OCI-LY1 (cell line): Measurements from ENCODE around the gene TUBA4B.

ENCODE experiments used
- H2AFZ ChIP-seq: fragments of 200-600 bp; sonication (generic), shearing (Covaris generic); 2 replicates; pipeline ENCODE4 v1.6.0; 2014; ENCODE audit warnings: antibody characterized with exemption, mild to moderate bottlenecking, low read length
- H3F3A ChIP-seq: fragments of 200-600 bp; sonication (generic), shearing (Covaris generic); 2 replicates; pipeline ENCODE4 v1.6.0; 2014; ENCODE audit warnings: mild to moderate bottlenecking, antibody characterized with exemption, low read length, moderate library complexity; ENCODE audit not compliant: insufficient read depth
- H3K27ac ChIP-seq: fragments of 200-600 bp; sonication (generic); 2 replicates; pipeline ENCODE4 v1.5.1; 2014; ENCODE audit warnings: low read length, mixed run types, mild to moderate bottlenecking, low read depth; ENCODE audit not compliant: poor library complexity, severe bottlenecking
- H3K27me3 ChIP-seq: fragments of 200-600 bp; sonication (generic); 2 replicates; pipeline ENCODE4 v1.6.0; 2014; ENCODE audit warnings: antibody characterized with exemption, mild to moderate bottlenecking, low read length, moderate library complexity; ENCODE audit not compliant: insufficient read depth
- H3K36me3 ChIP-seq: fragments of 200-600 bp; sonication (generic); 2 replicates; pipeline ENCODE4 v1.6.1; 2014; ENCODE audit warnings: mild to moderate bottlenecking, antibody characterized with exemption, low read length, moderate library complexity, mixed read lengths; ENCODE audit not compliant: insufficient read depth
- H3K4me1 ChIP-seq: fragments of 200-600 bp; sonication (generic); 2 replicates; pipeline ENCODE4 v1.5.1; 2014; ENCODE audit warnings: mild to moderate bottlenecking, low read length, moderate library complexity; ENCODE audit not compliant: insufficient read depth, severe bottlenecking
- H3K4me2 ChIP-seq: fragments of 200-600 bp; sonication (generic), shearing (Covaris generic); 2 replicates; pipeline ENCODE4 v1.6.1; 2014; ENCODE audit warnings: low read length
- H3K4me3 ChIP-seq: fragments of 200-600 bp; sonication (generic); 2 replicates; pipeline ENCODE4 v1.5.1; 2014; ENCODE audit warnings: low read length, low read depth, mild to moderate bottlenecking, mixed read lengths; ENCODE audit not compliant: poor library complexity, severe bottlenecking
- H3K79me2 ChIP-seq: fragments of 200-600 bp; shearing (Covaris generic); 2 replicates; pipeline ENCODE4 v1.6.1; 2016; ENCODE audit warnings: mixed run types, low read length, mixed read lengths; ENCODE audit not compliant: insufficient read depth
- H3K9ac ChIP-seq: fragments of 200-600 bp; sonication (generic), shearing (Covaris generic); 2 replicates; pipeline ENCODE4 v1.6.1; 2014; ENCODE audit warnings: mild to moderate bottlenecking, low read length, mixed read lengths
- H3K9me2 ChIP-seq: fragments of 200-600 bp; sonication (generic), shearing (Covaris generic); 2 replicates; pipeline ENCODE4 v1.6.1; 2014; ENCODE audit warnings: low read depth, mild to moderate bottlenecking, low read length, mixed read lengths
- H3K9me3 ChIP-seq: fragments of 200-600 bp; shearing (Covaris generic); 2 replicates; pipeline ENCODE4 v1.6.1; 2014; ENCODE audit warnings: low read length, mixed read lengths
- H4K20me1 ChIP-seq: fragments of 200-600 bp; sonication (generic), shearing (Covaris generic); 2 replicates; pipeline ENCODE4 v1.6.0; 2016; ENCODE audit warnings: mild to moderate bottlenecking, low read length; ENCODE audit not compliant: insufficient read depth
- EZH2 ChIP-seq: fragments of 200-600 bp; sonication (generic), shearing (Covaris generic); IDR thresholded peaks from 2 replicates; pipeline ENCODE4 v1.8.0; 2017; ENCODE audit warnings: borderline replicate concordance, mixed run types, mild to moderate bottlenecking, antibody characterized with exemption, low read length, moderate library complexity, mixed read lengths
- TF ChIP-seq, protein P1 (sequence below): fragments of 200-600 bp; sonication (generic), shearing (Covaris generic); IDR thresholded peaks from 2 replicates; pipeline ENCODE4 v1.5.1; 2017; ENCODE audit warnings: mild to moderate bottlenecking, antibody characterized with exemption, low read length, moderate library complexity, mixed read lengths

The TUBA4B gene

DNA sequence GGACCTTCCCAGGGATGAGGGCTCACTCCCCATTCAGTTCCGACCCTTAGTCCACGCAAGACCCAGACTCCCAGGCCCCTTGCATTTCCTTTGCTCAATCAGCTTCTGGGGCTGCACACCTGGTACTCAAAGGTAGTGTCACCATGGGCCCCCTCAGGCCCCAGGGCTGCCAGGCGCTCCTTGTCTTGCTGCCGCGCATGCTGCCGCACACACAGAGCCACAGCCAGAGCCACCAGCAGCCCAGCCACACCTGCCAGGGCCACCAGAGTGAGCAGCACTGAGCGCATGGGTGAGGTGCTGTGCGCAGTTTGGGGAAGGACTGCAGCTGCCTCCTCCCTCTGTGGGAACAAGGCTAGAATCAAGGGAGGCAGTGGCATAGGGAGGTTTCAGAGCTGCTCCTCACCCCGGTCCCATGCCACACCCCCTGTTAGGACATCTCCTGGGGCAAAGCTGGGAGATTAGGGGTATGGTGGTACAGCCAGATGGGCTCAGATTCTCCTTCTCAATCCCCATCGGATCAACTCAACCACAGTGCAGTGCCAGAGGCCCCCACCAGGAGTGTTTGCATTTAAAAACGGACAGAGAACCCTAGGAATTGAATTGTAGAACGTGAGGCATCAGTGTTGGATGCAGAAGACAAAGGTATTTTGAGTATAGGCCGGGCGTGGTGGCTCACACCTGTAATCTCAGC is 44.9 kb downstream of the TUBA4B start:
- no peak overlapping the region for H3K9ac ChIP-seq
- H3K9me2 ChIP-seq: no peaks in the 10 kb centered on the region
- H2AFZ ChIP-seq: no peak overlapping the region
- TF ChIP-seq, protein P1, sequence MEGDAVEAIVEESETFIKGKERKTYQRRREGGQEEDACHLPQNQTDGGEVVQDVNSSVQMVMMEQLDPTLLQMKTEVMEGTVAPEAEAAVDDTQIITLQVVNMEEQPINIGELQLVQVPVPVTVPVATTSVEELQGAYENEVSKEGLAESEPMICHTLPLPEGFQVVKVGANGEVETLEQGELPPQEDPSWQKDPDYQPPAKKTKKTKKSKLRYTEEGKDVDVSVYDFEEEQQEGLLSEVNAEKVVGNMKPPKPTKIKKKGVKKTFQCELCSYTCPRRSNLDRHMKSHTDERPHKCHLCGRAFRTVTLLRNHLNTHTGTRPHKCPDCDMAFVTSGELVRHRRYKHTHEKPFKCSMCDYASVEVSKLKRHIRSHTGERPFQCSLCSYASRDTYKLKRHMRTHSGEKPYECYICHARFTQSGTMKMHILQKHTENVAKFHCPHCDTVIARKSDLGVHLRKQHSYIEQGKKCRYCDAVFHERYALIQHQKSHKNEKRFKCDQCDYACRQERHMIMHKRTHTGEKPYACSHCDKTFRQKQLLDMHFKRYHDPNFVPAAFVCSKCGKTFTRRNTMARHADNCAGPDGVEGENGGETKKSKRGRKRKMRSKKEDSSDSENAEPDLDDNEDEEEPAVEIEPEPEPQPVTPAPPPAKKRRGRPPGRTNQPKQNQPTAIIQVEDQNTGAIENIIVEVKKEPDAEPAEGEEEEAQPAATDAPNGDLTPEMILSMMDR: no peak
- TF ChIP-seq EZH2: no peak
- peaks cover 18% of the 10 kb centered on the region for H3K4me1 ChIP-seq
- no peak overlapping the region for H3K27ac ChIP-seq
- H3K4me2 ChIP-seq: no peak overlapping the region
- H4K20me1 ChIP-seq: no peaks in the 10 kb centered on the region
- H3K4me3 ChIP-seq: no peak overlapping the region
- H3F3A ChIP-seq: no peaks in the 10 kb centered on the region
- H3K9me3 ChIP-seq: no peaks in the 10 kb centered on the region
- no peaks in the 10 kb centered on the region for H3K79me2 ChIP-seq
- H3K27me3 ChIP-seq: peaks cover 3% of the 10 kb centered on the region; the same call in 1 of the 2 replicates
- no peaks in the 10 kb centered on the region for H3K36me3 ChIP-seq

DNA sequence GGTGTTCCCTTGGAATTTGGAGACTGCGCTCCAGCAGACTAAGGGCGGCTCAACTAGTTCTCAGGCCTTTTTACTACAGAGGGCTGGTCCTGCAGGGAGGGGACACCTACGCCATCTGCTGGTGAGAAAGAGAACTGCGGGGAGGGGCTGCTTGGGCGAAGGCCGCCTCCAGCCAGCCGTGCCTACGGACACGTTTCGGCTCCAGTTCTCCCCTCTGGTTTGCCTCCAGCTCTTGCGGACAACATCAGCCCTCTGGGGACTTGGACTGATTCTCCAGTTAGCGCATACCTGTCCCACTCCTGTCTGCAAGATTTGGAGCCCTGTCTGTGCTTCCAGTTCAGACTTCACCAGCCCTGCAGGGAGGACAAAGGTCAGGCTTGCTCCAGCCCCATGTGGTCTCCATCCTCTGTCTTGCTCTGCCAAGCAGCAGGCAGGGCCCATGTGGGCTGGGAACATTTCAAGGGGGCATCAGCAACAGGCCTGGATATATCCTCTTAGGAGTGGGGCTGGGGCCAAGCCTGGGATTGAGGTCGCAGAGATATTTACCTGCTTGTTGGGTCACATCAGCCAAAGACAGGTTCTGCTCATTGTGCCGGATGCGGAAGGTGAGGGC is 45.8 kb downstream of the TUBA4B start:
- Histone ChIP-seq H4K20me1 (no peaks in the 10 kb centered on the region), H3K4me1 (peaks cover 18% of the 10 kb centered on the region), H3K9me2 (no peaks in the 10 kb centered on the region), H3K27me3 (peaks cover 3% of the 10 kb centered on the region; the same call in 1 of the 2 replicates), H3F3A (no peaks in the 10 kb centered on the region), H3K27ac (no peak overlapping the region), H2AFZ (no peak overlapping the region), H3K9me3 (no peaks in the 10 kb centered on the region), H3K79me2 (no peaks in the 10 kb centered on the region), H3K4me3 (no peak overlapping the region), H3K36me3 (no peaks in the 10 kb centered on the region), H3K9ac (no peak overlapping the region), H3K4me2 (no peak overlapping the region; the same call in 1 of the 2 replicates)
- no peak for TF ChIP-seq EZH2
- TF ChIP-seq, protein P1: peak; percentile 92

DNA sequence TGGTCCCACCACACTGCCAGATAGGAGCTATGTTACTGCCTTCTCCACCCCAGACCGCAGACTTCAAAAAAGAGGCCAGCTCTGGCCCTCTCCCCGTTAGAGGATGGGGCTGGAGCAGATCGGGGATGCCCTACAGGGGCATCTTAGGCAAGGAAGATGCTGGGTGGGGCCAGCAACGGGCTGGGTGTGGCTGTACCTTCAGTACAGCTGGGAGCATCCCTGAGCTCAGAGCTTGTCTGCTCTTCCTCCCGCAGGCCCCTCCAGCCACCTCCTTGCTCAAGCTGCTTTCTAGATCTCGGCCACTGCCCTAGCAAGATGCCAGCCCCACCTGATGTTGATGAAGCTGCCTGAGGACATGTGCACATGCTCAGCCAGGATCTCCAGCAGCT is 46.3 kb downstream of the TUBA4B start:
- Histone ChIP-seq H3K27me3 (peaks cover 3% of the 10 kb centered on the region; the same call in 1 of the 2 replicates), H3K9me3 (no peaks in the 10 kb centered on the region), H3K9me2 (no peaks in the 10 kb centered on the region), H3K36me3 (no peaks in the 10 kb centered on the region), H2AFZ (no peak overlapping the region), H3K79me2 (no peaks in the 10 kb centered on the region), H4K20me1 (no peaks in the 10 kb centered on the region), H3K4me2 (no peak overlapping the region), H3K9ac (no peak overlapping the region), H3K4me1 (peaks cover 13% of the 10 kb centered on the region), H3K4me3 (no peak overlapping the region), H3K27ac (no peak overlapping the region), H3F3A (no peaks in the 10 kb centered on the region)
- TF ChIP-seq EZH2: no peak
- TF ChIP-seq, protein P1: no peak
